ENCODE results near the gene OST4. TPM values are rescaled to one million over a fixed set of nuclear protein-coding genes. Genes with fewer than 3 reads are reported as not detected.
"Not testable (repeated sequence)": the region's sequence is repeated elsewhere in the genome, so short reads cannot be mapped to it uniquely, and the experiment has no call there.

Gene OST4
- total RNA-seq (2014; rRNA removed; shearing (Covaris generic); ENCODE audit: low replicate concordance), result 676 and 788 TPM in 2 replicates

DNA sequence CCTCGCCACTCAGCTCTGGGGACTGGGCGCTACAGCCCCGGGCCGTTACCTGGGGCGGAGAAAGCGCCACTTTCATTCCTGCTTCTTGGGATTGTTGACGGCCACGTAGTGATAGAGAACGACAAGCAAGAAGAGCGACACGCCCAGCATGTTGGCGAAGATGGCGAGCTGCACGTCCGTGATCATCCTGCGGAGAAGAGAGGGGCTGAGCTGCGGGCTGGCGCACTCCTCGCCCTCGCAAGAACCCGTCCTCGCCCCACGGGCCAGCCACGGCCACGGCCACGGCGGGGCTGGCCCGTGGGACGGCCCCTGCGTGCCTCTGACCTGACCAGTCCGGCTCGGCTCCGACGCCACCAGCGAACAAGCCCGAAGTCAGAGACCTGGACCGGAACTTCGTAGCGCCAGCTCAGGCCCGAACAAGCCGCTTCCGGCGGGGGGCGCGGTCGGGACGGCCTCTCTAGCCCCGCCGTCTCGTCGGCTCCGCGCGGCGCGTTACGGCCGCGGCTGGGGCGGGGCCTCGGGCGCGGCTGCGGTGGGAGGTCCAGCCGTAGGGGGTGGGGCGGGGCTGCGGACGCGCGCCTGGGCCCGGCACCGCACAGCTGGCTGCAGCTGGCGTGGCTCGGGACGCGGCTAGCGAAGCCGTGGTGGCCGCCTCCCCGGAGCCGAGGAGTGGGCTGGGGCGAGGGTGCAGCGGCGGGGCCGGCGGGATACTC, at the start of gene OST4:
Gene OST4 (minus strand): TSS at position 378 of the 713 bp plus-strand sequence.
- DNase-seq (ENCODE audit: low read depth), result peak; percentile 89
- in situ Hi-C loops (cut with HindIII; ENCODE audit: low pct_unique_long_range_greater_than_20kb, low sequenced_read_pairs), result no loop called here

DNA sequence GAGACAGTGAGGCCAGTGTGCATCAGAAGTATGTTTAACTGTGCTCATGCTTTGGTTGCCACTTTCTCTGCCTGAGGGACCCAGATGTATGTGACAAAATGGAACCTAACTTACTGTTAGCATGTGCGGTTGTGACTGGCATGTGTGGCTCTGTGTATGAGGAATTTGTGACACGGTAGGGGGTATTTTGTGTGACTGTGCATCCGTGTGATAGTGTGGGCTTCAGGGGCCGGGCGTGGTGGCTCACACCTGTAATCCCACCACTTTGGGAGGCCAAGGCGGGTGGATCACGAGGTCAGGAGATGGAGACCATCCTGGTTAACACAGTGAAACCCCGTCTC, 47.8 kb upstream of the OST4 start:
- in situ Hi-C loops (cut with HindIII; ENCODE audit: low pct_unique_long_range_greater_than_20kb, low sequenced_read_pairs), result not testable (repeated sequence)

DNA sequence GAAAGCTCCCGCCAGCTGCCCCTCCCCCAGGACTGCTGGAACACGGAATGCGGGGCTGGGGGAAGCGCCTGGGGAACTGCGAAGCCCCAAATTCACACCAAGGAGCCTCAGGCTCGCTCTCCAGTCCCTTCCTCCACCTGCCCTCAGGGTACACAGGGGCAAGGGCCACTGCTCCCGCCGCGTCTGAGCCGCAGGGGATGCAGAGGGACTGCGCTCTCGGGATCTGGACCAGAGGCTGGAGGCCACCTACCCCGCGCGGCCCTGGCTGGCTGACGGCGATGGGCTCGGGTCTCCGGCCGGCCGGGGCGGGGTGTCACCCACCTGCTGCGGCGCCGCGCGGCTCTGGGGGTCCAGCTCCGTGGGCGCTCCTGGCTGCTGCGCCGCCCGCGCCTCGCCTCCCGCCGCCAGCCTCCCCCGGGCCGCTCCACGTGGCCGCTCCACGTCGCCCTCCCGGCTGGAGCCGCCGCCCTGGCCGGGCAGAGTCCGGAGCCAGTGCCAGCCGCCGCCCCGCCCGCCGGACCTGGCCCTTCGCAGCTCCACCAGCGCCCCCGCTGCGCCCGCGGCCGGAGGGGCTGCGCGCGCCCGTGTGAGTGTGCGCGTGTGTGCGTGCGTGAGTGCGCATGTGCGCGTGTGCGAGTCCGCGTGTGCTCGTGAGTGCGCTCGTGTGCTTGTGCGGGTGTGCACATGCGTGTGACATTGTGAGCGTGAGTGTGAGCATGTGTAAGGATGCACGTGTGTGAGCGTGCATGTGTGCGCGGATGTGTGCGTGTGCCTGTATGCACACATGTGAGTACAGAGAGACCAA, 47.3 kb upstream of the OST4 start, which contains the start of gene CGREF1:
Gene CGREF1 (minus strand): TSS at position 604 of the 805 bp plus-strand sequence. CDS start 14,762 bp downstream, outside the sequence.
- in situ Hi-C loops (cut with HindIII; ENCODE audit: low pct_unique_long_range_greater_than_20kb, low sequenced_read_pairs), result no loop called here
- DNase-seq (ENCODE audit: low read depth), result no peak

More for the DNA sequence above, 47.8 kb upstream of the OST4 start:
- DNase-seq (ENCODE audit: low read depth), result not testable (repeated sequence)

DNA sequence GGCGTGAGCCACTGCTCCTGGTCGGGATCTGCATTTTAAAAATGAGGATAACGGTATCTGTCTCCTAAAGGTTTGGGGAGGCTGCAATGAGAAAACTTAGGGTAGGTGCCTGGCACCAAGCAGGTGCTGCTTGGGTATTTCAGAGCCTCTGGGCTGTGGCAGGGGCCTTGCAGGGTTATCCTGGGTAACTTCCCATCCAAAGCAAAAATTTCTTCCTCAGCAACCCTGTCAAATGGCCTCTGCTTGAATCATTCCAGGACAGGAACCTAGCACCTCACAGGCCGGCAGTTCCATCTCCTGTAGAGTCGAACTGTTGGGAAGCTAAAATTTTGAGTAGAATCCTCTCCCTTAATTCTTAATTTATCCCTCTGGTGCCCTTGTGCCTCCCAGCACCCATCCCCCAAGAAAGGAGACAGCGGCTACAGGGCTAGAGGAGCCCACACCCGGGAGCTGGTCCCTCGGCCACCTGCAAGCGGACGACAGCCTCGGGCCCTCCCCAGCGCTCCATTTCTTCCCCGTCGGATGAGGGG, 46.6 kb upstream of the OST4 start:
- no peak for DNase-seq (ENCODE audit: low read depth)
- in situ Hi-C loops (cut with HindIII; ENCODE audit: low pct_unique_long_range_greater_than_20kb, low sequenced_read_pairs), result no loop called here

DNA sequence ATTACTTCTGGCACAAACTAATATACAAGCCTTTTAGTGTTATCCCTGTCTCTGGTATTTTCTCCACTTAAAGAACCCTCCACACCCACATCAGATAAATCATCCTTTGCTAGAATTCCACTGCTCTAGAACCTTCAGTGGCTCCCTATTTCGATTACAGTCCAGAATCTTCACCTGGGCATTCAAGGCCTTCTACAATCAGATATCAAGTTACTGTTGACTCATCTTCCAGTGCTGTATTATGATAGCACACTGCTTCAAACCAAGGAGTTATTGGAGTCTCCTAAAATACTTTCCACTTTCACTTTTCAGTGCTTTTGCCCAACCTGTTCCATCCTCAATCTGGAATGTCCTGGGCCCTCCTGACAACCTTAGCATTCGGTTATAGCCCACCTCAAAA, 44.1 kb upstream of the OST4 start:
- in situ Hi-C loops (cut with HindIII; ENCODE audit: low pct_unique_long_range_greater_than_20kb, low sequenced_read_pairs), result no loop called here
- no peak for DNase-seq (ENCODE audit: low read depth)

DNA sequence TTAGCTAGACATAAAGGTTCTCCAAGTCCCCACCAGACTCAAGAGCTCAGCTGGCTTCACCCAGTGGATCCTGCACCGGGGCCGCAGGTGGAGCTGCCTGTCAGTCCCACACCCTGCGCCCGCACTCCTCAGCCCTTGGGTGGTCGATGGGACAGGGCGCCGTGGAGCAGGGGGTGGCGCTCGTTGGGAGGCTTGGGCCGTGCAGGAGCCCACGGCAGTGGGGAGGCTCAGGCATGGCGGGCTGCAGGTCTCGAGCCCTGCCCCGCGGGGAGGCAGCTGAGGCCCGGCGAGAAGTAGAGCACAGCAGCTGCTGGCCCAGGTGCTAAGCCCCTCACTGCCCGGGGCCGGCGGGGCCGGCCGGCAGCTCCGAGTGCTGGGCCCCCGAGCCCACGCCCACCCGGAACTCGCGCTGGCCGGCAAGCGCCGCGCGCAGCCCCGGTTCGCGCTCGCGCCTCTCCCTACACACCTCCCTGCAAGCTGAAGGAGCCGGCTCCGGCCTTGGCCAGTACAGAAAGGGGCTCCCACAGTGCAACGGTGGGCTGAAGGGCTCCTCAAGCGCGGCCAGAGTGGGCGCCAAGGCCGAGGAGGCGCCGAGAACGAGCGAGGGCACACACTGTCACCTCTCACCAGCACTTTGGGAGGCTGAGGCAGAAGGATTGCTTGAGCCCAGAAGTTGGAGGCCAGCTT, 40.1 kb upstream of the OST4 start:
- DNase-seq (ENCODE audit: low read depth); in situ Hi-C loops (cut with HindIII; ENCODE audit: low pct_unique_long_range_greater_than_20kb, low sequenced_read_pairs): not testable (repeated sequence)

DNA sequence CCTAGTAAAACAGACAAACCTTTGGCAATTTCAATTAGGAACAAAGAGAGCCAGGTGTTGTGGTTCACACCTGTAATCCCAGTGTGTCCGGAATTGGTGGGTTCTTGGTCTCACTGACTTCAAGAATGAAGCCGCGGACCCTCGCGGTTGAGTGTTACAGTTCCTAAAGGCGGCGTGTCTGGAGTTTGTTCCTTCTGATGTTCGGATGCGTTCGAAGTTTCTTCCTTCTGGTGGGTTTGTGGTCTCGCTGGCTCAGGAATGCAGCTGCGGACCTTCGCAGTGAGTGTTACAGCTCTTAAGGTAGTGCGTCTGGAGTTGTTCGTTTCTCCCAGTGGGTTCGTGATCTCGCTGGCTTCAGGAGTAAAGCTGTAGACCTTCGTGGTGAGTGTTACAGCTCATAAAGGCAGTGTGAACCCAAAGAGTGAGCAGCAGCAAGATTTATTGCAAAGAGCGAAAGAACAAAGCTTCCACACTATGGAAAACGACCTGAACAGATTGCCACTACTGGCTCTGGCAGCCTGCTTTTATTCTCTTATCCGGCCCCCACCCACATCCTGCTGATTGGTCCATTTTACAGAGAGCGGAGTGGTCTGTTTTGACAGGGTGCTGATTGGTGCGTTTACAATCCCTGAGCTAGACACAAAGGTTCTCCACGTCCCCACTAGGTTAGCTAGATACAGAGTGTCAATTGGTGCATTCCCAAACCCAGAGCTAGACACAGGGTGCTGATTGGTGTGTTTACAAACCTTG, 39.3 kb upstream of the OST4 start:
- DNase-seq (ENCODE audit: low read depth); in situ Hi-C loops (cut with HindIII; ENCODE audit: low pct_unique_long_range_greater_than_20kb, low sequenced_read_pairs): not testable (repeated sequence)

DNA sequence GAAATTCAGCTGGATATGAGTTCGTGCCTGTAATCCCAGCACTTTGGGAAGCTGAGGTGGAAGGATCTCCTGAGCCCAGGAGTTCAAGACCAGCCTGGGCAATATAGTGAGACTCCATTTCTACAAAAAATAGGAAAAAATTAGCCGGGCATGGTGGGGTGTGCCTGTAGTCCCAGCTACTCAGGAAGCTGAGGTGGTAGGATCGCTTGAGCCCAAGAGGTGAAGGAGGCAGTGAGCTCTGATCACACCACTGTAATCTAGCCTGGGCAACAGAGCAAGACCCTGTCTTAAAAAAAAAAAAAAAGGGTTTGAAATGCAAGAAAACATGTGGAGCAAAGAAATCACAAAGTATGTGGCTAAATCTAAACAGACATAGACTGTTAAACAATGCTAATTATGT, 37.6 kb upstream of the OST4 start:
- in situ Hi-C loops (cut with HindIII; ENCODE audit: low pct_unique_long_range_greater_than_20kb, low sequenced_read_pairs), result no loop called here
- DNase-seq (ENCODE audit: low read depth), result no peak

DNA sequence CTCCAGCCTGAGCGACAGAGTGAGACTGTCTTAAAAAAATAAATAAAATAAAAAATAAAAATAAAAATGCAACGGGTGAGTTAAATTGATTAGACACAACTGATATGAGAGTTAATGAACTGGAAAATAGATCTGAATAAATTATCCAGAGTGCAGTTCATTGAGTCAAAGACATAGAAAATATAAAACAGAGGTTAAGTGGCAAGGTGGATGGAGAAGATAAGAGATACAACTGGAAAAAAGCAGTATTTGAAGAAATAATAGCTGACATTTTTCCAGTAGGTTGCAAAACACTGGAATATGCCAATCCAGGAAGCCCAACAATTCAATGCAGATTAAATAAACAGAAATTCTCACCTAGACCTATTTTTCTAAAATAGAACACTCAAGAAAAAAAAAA, 36.8 kb upstream of the OST4 start:
- no peak for DNase-seq (ENCODE audit: low read depth)
- in situ Hi-C loops (cut with HindIII; ENCODE audit: low pct_unique_long_range_greater_than_20kb, low sequenced_read_pairs), result no loop called here

DNA sequence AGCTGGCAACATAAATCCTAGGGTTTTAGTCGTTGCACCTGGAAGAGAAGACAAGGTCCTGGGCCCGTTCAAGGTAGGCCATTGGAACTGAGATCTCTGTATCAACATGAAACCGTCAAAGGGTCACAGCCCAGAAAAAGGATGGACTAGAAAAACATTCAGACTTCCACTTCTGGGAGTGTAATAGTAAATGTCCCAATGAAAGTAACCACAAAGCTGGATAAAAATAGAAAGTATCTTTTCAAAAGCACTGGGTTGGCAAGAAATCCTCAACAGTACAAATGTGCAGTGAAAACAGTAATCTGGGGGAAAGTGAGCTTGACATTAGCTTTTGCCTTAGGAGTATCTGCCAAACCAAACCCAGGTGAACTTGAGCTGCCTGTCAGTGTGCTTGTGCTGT, 34.5 kb upstream of the OST4 start:
- in situ Hi-C loops (cut with HindIII; ENCODE audit: low pct_unique_long_range_greater_than_20kb, low sequenced_read_pairs), result no loop called here

DNA sequence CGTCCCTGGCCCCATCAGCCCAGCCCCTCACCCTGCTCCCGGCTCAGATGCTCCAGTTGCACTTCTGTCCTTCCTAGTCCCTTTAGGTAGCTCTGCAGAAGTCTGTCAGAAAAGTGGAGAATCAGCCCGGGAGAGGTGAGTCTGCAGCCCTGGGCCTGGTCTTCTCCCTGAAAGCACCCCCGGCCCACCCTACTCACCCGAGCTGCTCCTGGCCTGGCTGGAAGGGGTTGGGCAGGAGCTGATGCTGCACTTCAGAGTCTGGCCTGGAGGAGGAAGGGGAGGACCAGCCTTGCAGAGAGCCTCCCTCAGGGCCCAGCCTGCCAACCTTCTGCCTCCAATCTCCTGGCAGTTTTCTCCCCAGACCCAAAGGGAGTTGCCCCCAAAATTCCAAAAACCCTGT, 30.9 kb upstream of the OST4 start:
- in situ Hi-C loops (cut with HindIII; ENCODE audit: low pct_unique_long_range_greater_than_20kb, low sequenced_read_pairs), result no loop called here
- DNase-seq (ENCODE audit: low read depth), result no peak

More for the DNA sequence above, 34.5 kb upstream of the OST4 start:
- no peak for DNase-seq (ENCODE audit: low read depth)

DNA sequence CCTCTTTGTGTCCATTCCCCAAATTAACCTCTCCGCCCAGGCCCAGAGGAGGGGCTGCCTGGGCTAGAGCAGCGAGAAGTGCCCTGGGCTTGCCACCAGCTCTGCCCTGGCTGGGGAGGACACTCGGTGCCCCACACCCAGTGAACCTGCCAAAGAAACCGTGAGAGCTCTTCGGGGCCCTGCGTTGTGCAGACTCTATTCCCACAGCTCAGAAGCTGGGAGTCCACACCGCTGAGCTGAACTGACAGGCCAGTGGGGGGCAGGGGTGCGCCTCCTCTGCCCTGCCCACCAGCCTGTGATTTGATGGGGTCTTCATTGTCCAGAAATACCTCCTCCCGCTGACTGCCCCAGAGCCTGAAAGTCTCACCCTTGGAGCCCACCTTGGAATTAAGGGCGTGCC, 28.6 kb upstream of the OST4 start:
- DNase-seq (ENCODE audit: low read depth), result no peak
- in situ Hi-C loops (cut with HindIII; ENCODE audit: low pct_unique_long_range_greater_than_20kb, low sequenced_read_pairs), result no loop called here

DNA sequence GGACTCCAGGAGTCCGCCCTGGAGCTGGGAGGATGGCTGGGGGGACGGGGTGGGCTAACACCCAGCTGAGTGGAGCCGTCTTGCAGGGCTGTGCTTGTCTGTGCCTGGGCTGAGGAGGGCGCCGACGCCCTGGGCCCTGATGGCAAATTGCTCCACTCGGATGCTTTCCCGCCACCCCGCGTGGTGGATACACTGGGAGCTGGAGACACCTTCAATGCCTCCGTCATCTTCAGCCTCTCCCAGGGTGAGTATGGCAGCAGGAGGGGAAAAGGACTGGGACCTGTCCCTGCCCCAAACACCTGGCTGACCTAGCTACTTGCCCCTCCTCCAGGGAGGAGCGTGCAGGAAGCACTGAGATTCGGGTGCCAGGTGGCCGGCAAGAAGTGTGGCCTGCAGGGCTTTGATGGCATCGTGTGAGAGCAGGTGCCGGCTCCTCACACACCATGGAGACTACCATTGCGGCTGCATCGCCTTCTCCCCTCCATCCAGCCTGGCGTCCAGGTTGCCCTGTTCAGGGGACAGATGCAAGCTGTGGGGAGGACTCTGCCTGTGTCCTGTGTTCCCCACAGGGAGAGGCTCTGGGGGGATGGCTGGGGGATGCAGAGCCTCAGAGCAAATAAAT, 28.0 kb upstream of the OST4 start:
- in situ Hi-C loops (cut with HindIII; ENCODE audit: low pct_unique_long_range_greater_than_20kb, low sequenced_read_pairs), result loop anchor here (25.0 kb wide), 1 partner anchor 163 kb away; the partner anchor contains the start of gene SLC30A3

DNA sequence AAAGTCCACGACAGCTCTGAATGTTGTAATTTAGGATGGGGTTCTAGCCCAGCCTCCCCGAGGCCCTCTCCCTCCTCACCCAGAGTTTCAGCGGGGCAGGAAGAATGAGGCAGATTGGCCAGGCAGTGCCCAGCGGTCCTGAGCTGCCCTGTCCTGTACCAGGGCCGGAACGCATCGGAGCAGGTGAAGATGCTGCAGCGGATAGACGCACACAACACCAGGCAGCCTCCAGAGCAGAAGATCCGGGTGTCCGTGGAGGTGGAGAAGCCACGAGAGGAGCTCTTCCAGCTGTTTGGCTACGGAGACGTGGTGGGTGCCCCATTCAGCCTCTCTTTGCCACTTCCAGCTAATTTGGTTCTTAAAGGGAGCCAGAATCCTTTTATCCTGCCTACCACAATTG, 25.9 kb upstream of the OST4 start:
- DNase-seq (ENCODE audit: low read depth), result no peak
- in situ Hi-C loops (cut with HindIII; ENCODE audit: low pct_unique_long_range_greater_than_20kb, low sequenced_read_pairs), result loop anchor here (25.0 kb wide), 1 partner anchor 165 kb away; the partner anchor contains the start of gene SLC30A3

More for the DNA sequence above, 28.0 kb upstream of the OST4 start:
- no peak for DNase-seq (ENCODE audit: low read depth)

DNA sequence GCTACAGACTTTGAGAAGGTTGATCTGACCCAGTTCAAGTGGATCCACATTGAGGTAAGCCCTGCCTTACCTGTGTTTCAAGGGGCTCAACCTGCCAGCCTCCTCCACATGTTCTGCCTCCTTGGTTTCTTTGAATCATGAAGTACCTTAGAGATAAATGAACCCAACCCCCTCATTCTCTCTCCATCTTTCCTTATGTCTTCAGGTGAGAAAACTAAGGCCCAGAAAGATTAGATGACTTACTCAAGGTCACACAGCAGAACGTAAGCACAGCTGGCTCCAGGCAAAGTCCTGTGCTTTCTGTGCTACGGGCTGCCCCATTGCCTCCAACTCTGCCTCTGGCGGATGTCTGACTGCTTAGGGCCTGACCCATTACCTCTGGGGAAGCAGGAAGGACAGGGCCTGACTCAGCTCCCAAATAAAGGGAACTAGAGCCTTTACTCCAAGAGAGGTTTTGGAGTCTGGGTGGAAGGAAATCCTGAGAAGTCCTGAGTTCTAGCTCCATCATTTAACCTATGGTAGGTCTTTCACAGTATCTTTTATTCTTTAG, 25.4 kb upstream of the OST4 start:
- in situ Hi-C loops (cut with HindIII; ENCODE audit: low pct_unique_long_range_greater_than_20kb, low sequenced_read_pairs), result loop anchor here (25.0 kb wide), 1 partner anchor 165 kb away; the partner anchor contains the start of gene SLC30A3

DNA sequence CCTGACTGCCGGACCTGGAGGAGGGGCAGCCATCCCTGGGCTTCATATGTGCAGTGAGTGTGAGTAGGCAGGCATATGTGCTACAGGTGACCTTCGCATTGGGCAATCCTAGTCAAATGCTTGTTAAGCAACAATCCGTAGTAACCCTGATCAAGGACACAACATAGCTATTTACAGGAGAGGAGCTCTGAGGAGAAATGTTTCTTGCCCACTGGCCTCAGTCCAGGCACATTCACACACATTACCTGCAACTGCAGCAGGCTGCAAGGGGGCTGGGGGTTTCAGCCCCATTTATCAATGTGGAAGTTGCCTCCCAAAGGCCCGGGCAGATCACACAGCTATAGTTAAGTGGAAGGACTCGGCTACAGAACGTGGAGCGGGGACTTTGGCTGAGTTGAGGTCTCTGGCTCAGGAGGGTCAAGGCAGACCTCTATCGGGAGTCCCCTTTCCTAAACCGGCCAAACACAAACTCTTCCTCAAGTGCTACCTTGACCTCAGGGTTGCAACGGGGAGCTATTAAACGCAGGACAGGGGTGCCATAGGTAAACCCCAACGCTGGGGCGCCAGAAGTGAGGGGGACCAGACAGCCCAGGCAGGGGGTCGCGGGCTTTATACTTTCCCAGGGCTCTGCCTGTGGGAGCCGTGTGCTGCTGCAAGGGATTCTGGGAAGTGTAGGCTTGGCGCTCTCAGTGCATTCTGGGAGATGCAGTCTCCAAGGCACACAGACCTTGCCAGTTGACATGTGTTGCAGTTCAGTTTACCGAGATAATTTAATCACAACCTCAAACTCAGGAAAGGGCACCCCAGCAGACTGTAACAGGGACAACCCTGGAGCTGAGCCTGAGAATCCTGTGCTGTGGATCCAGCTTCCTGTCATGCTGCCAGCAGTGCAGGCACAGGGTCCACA, 24.5 kb upstream of the OST4 start:
- DNase-seq (ENCODE audit: low read depth), result peak; percentile 14
- in situ Hi-C loops (cut with HindIII; ENCODE audit: low pct_unique_long_range_greater_than_20kb, low sequenced_read_pairs), result loop anchor here (25.0 kb wide), 1 partner anchor 166 kb away; the partner anchor contains the start of gene SLC30A3

More for the DNA sequence above, 25.4 kb upstream of the OST4 start:
- DNase-seq (ENCODE audit: low read depth), result no peak

All from Caki2 (cell line).